Stimulated activated CD4-positive, alpha-beta T cell treated with anti-CD3 and anti-CD28 coated beads, Interleukin-1b, Interleukin-23, amount 100 ng/mL, for 48 hours (primary cell): ENCODE measurements around the gene ITGA1.

Experiments used
- DNase-seq: peaks from one replicate; pipeline ENCODE4 v3.0.0-alpha.2; 2020

Gene ITGA1

DNA sequence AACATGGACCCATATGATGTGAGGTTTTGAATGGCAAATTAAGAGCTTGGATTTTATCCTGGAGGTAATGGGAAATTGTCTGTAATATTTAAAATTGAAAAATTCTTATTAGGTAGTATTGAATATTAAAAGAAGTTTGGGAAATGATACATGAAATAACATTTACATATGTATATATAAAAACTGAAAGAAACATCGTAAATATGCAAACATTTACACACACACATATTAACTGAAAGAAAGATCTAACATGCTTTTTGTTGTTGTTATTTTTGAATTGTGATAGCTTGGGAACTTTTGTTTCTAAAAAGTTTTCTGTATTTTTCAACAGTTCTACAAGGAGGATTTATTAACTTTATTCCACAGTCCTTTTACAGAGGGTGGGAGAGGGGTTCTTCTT is 118.6 kb downstream of the ITGA1 start:
- no peak for DNase-seq

DNA sequence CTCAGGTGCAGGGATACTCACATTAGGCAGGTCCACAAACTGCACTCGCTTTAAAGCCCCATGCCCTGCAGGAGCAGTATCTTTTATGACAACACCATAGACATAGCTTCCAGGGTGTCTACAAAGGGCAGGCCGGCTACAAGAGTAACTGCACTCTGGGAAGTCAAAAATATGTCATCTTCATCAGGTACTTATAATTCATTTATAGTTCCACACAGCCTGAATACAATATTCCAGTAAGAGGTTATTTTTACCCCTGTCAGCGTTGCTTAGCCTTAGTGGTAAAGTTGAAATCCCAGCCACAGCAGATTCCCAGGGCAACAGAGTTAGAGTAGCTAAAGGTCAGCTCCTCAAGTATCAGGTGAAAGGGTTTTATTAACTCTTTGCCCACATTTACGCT is 119.1 kb downstream of the ITGA1 start:
- no peak for DNase-seq

DNA sequence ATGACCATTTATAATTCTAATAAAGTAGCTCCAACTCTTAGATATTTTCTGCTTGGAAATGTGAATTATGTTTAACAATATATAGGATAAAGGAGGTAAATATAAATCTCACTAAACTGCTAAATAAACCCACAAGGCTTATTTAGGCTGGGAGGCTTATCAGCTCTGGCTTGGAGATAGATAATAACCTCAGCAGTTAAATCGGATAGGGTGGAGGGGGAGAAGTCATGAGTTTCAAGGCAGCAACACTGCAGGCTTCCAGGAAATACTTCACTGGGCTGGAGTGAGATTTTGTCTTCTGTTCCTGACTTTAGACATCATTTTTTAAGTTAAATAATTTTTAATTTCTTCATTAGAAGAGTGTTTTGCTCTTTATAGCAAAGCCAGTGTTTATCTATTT is 121.5 kb downstream of the ITGA1 start:
- no peak for DNase-seq

- DNase-seq = no peak
Measured at GRCh38 chr5:52910071-52910470, 122.4 kb downstream of the ITGA1 start.

GRCh38 chr5:52915176-52915875 is 127.6 kb downstream of the ITGA1 start:
- peak; percentile 43 for DNase-seq

DNA sequence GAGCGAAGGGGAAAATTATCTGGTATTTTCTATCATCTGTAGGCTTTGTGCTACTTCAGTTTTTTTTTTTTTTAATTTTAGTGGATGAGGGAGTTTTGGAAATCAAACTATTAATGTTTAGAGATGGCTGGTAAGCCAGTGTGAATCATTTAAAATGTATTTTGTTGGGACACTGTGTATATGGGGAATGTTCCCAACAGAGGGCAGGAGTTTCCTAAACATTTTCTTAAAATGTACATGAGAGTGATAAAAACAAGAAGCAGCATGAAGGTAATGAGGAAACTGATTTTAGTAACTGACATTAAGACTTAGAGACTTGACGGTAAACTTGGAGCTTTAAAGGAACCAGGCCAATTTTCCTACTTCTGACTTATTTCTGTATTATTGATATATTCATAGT is 133.2 kb downstream of the ITGA1 start:
- DNase-seq = no peak

- DNase-seq = no peak
Measured at GRCh38 chr5:52922384-52922783, 134.7 kb downstream of the ITGA1 start.

- DNase-seq = no peak
Measured at GRCh38 chr5:52924456-52924855, 136.7 kb downstream of the ITGA1 start.

DNA sequence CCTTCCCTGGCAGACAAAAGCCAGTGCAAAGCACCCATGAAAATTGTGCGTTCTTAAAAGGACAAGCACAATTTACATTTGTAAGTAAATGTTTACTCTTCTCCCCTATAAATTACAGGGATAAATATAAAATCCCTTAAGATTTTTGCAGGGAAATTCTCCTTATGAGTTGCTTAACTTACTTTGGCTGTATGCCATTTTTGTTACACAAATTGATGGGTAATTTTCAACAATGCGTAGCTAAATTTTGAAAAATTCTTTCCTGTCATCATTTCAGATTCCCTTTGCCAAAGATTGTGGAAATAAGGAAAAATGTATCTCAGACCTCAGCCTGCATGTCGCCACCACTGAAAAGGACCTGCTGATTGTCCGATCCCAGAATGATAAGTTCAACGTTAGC is 137.3 kb downstream of the ITGA1 start:
- DNase-seq = no peak

GRCh38 chr5:52928689-52929088 is 141.0 kb downstream of the ITGA1 start:
- no peak for DNase-seq

GRCh38 chr5:52938226-52938625 is 150.5 kb downstream of the ITGA1 start:
- no peak for DNase-seq

GRCh38 chr5:52943285-52943684 is 155.6 kb downstream of the ITGA1 start:
- no peak for DNase-seq

- no peak for DNase-seq
Measured at GRCh38 chr5:52943808-52944207, 156.1 kb downstream of the ITGA1 start.

- DNase-seq = no peak
Measured at GRCh38 chr5:52945040-52945439, 157.3 kb downstream of the ITGA1 start.

DNA sequence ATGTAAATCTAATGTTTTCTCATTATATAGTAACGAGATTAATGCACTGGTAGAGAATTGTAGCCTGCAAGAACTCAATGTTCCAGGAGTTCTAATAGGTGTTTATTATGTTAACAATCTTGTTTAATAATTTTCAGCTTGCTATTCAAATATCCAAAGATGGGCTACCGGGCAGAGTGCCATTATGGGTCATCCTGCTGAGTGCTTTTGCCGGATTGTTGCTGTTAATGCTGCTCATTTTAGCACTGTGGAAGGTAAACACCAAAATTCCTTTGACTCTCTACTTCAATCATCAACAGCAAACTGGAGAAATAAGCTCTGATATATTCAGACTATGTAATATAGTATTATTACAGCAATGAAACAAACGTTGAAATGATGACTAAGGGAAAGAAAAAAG is 159.5 kb downstream of the ITGA1 start:
- DNase-seq = no peak

DNA sequence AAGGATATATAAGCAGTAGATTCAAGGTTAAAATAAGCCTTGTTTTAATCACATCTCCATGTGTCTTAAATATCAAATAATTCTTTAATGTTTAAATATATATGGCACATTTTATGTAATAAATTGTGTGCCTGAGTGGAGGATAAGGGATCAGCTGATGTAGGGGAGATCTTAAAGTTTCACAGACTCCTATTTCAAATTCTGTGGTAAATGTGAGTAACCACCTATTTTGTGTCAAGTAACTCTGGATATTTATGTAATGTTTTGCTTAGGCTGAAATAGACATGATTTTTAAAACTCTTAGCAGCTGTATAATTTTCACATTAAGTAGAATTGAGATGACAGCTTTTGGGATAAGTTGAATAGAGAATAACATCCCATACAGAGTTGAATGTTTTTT is 160.1 kb downstream of the ITGA1 start:
- DNase-seq = no peak

DNA sequence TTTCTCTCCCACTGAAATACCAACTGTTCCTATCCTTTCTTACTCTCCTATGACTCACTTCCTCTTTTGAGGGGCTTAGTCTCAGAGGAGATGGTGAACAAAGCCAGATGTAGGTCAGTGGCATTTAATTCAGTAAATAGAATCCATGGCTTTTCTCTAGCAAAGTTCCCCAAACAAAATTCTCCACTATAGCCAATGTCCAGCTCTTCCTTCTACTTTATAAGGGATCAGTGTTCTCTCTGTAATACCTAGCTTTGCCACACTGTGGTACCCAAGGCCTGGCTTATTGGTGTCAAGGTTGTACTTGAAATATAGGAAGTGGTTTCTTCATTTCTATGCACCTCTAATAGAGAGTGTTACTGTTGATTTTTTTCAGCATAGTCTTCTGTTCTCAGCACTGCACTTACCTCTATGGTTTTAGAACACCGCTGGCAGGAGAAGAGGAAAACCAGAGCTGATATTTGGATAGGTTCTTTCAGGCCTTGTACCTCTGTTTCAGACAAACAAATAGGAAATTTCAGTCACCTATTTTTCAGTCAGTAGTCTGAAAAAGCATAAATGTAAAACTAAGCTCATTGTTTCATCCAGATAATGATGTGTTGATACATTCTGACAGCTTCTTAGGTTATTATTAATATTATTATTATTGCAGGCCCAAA is 160.8 kb downstream of the ITGA1 start:
- DNase-seq = peak; percentile 62

GRCh38 chr5:52950686-52951085 is 163.0 kb downstream of the ITGA1 start:
- no peak for DNase-seq

DNA sequence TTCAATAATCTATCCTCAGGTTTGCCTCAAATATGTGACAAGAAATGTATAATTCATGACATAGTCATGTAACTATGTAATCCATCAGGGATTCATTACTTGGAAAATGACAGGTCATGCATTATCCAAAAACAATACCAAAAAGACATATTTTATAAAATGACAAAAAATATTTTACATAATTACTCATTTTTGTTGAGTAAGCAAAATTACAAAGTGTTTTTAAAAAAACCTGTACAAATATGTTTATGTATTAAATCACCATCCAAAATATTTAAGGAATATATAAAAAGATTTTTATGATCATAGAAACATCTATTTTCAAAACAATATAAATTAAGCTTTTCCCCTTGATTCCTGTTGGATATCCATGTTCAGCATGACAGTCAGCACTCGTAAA is 164.8 kb downstream of the ITGA1 start:
- DNase-seq = no peak

DNA sequence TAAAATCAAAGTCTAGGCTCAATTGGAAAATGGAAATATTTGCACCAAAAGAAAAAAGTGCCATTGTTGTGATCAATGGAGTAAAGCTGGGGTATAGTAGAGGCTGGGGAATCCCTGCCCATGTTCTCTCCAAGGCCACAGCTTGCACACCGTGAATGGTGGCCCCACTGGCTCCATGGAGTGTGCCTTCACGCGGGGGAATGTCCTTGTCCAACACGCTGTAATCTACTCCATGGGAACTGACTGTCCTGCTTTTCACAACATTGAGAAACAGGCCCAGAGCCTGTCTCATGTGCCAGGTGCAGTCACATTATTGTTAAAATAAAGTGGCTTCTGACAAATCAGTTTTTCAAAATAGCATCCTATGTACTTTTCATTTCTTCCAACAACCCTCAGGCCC is 168.3 kb downstream of the ITGA1 start:
- no peak for DNase-seq

DNA sequence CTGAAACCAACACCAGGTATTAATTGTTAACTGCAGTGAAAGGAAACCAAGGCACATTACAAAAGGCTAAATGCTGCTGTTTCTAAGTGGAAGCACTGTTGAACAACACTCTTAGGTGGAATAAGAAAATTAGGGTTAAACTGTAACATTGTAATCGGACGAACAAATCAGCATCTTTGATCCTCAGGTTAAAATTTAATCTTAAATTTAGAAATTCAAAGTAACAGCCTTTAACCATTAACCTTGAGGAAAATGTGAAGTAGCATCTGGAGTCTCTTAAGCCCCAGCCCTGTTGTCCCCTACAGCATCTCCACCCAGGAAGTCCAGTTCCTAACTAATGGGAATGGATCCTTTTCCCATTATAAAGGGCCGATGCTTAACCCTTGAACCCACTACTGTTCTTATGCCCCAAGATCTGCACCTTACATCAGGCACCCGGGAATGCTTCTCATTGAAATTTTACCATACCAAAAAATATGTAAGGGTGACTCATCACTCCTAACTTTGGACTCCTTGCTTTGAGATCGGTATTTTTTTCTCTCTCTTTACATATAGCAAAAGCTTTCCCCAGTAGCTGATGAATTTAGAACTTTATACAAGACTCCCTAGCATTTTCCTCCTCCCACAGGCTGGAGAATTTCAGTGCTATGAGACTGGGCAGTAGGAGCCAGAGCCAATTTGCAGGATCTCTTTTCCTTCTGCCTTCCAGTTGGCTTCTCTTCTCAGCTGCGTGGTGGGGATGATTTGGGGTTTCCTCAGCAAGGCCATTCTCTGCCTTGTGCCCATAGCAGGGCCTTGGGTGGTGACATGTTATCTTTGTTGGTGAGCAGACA is 169.4 kb downstream of the ITGA1 start:
- no peak for DNase-seq

- no peak for DNase-seq
Measured at GRCh38 chr5:52961274-52961681, 173.6 kb downstream of the ITGA1 start.

DNA sequence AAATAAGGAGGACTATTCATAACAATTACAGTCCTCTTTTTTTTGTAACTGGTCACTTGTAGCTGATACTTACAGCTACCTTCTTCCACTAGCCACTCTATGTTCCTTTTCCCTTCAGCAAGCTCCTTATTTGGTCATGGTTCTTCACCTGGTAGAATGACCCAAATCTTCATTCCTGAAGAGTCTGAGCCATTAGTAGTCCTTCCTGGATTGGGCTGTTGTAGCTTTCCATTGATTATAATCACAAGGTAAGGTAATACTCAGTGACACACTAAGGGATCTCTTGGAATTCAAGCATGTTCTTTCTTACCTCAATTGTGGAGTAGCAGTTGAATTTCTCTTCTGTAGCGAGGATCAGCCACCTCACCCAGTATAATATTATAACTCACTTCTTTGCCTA is 175.9 kb downstream of the ITGA1 start:
- DNase-seq = no peak

DNA sequence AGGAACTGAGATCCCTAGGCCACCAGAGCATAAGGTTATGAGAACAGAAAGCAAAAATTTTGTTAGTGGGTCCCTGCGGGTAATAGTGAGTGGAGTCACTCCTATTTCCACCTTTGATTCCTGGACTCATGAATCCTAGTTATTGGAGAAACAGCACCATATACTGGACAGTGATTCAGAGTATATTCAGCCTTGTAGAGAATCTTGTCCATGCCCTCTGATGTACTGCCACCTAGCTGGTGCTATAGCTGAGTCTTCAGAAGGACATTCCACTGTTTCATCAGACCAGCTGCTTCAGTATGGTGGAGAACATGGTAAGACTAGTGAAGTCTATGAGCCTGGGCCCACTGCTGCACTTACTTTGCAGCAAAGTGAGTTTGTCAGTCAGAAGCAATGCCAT is 176.4 kb downstream of the ITGA1 start:
- no peak for DNase-seq
